Astrocyte of the hippocampus (primary cell): ENCODE measurements around the gene IGSF8.

Experiments
- DNase-seq: peaks from one replicate; pipeline ENCODE4 v3.0.0; 2011; ENCODE audit warnings: low read depth, low spot score

Gene IGSF8

GRCh38 chr1:160043543-160043942, 54.9 kb downstream of the IGSF8 start:
- no peak for DNase-seq
